Calu3 (cell line): ENCODE data around the gene JMJD7. TPM values are rescaled to one million over a fixed set of nuclear protein-coding genes. Genes with fewer than 3 reads are reported as not detected.

ENCODE experiments used
- Bru-seq: library from RNA; stranded (reverse); fragments of 400-500 nt; gene quantifications from one replicate; lab custom pipeline; 2021; lab: Mats Ljungman, UMichigan
- BruChase-seq, 2 experiments: library from RNA; stranded (reverse); fragments of 400-500 nt; gene quantifications; one replicate each; lab custom pipeline; 2021; lab: Mats Ljungman, UMichigan
- BruUV-seq: library from RNA; stranded (reverse); fragments of 400-500 nt; replicated peaks from 2 replicates; lab custom pipeline; 2021; lab: Mats Ljungman, UMichigan
- CTCF ChIA-PET: fragments of 300-600 bp; sonication (Branson Sonifier 250); formaldehyde crosslinking; loops from one replicate; lab custom pipeline; 2022; ENCODE audit warnings: antibody characterized with exemption; lab: Charles Lee
- DNase-seq: peaks from one replicate; pipeline ENCODE4 v3.0.0; 2022
- H3K27ac Mint-ChIP-seq: one replicate; pipeline ENCODE4 v1.8.0; 2022; ENCODE audit warnings: mixed read lengths; ENCODE audit not compliant: unreplicated experiment
- H3K27me3 Mint-ChIP-seq: one replicate; pipeline ENCODE4 v1.8.0; 2022; ENCODE audit warnings: mixed read lengths; ENCODE audit not compliant: unreplicated experiment
- H3K36me3 Mint-ChIP-seq: one replicate; pipeline ENCODE4 v1.8.0; 2022; ENCODE audit warnings: mild to moderate bottlenecking, moderate library complexity, mixed read lengths; ENCODE audit not compliant: insufficient read depth, unreplicated experiment
- H3K4me1 Mint-ChIP-seq: one replicate; pipeline ENCODE4 v1.8.0; 2022; ENCODE audit warnings: mild to moderate bottlenecking, low read depth, mixed read lengths; ENCODE audit not compliant: unreplicated experiment
- H3K4me3 Mint-ChIP-seq: one replicate; pipeline ENCODE4 v1.8.0; 2022; ENCODE audit warnings: mild to moderate bottlenecking, low read depth, moderate library complexity, mixed read lengths; ENCODE audit not compliant: unreplicated experiment
- H3K9me3 Mint-ChIP-seq: one replicate; pipeline ENCODE4 v1.8.0; 2022; ENCODE audit warnings: low read depth, mixed read lengths; ENCODE audit not compliant: unreplicated experiment
- intact Hi-C: fragments of 100-400 bp; cut with micrococcal nuclease; formaldehyde crosslinking; loops from one replicate; pipeline ENCODE4 v1.10.0; 2022; ENCODE audit not compliant: unreplicated experiment
- long read RNA-seq: library from polyadenylated mRNA; stranded (forward); transcript quantifications from one replicate; pipeline ENCODE4 v2.0.0, GENCODE V29; 2022
- total RNA-seq: library from RNA; stranded (reverse); gene quantifications from 2 replicates; pipeline ENCODE4 v1.2.3, GENCODE V29; 2022
- TF ChIP-seq, protein P1 (sequence below): fragments of 200-600 bp; IDR thresholded peaks from one replicate; pipeline ENCODE4 v1.8.0; 2022; ENCODE audit warnings: antibody characterized with exemption; ENCODE audit not compliant: unreplicated experiment

The JMJD7 gene
- 9.4 and 9.7 TPM in 2 replicates for total RNA-seq
- percentile 52 among the genes with signal in this experiment for Bru-seq, nascent RNA
- BruChase-seq, experiment 1, labeled RNA remaining after a 6-hour chase: percentile 71 among the genes with signal in this experiment
- BruChase-seq, experiment 2, labeled RNA remaining after a 2-hour chase: percentile 66 among the genes with signal in this experiment
- long read RNA-seq, transcript JMJD7-201 (8 exons, 1,416 nt): major isoform, 6 of 12 reads
- long read RNA-seq, partial matches to known transcripts: 3 of 12 reads
- long read RNA-seq, other reads (novel, unspliced or antisense): 3 of 12 reads

DNA sequence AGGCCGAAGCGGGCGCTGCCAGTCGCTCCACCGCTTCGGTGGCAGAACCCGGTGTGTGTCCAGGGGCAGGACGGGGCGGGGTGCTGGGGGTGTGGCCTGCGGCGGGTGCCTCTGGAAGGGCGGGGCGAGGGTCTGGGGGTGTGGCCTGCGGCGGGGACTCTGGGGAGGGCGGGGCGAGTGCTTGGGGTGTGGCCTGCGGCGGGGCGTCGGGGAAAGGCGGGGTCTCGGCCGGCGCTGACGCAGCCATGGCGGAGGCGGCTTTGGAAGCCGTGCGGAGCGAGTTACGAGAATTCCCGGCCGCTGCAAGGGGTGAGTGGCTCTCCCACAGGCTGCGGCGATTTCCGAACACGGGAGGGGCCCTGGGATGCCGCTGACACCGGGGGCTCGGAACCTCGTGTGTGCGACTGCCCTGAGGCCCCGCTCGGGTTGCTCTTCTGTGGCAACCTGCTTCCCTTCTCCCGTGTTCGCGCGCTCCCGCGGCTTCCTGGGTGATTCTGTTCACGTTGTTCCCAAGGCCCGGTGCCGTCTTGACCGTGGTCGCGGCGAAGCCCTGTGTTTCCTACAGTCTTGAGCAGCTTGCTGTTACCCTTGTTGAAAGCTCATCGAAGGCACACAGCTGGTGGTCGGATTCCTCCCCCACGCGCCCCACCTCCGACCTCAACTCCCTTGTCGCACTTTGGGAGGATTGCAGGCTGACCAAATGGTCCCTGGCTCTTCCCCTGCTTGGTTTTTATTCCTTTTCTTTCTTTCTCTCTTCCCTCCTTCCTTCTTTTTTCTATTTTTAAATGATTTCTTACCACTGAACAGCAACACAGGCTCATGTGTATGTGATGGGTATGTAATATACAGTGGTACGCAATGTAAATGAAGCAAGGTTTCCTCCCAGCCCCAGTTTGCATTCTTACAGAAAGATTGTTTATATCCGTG lies at the start of gene JMJD7:
Gene JMJD7, plus strand, starts transcription at position 213 of the 927 bp plus-strand sequence. Its CDS starts 33 bp downstream, at position 246.
- H3K4me3 Mint-ChIP-seq: peak within 1 kb of the TSS; percentile 74
- H3K27me3 Mint-ChIP-seq: no peaks in the 10 kb centered on the region
- CTCF ChIA-PET: no interaction called here
- DNase-seq: peak; percentile 91
- no peaks in the 10 kb centered on the region for H3K4me1 Mint-ChIP-seq
- no peaks in the 10 kb centered on the region for H3K9me3 Mint-ChIP-seq
- TF ChIP-seq, protein P1, sequence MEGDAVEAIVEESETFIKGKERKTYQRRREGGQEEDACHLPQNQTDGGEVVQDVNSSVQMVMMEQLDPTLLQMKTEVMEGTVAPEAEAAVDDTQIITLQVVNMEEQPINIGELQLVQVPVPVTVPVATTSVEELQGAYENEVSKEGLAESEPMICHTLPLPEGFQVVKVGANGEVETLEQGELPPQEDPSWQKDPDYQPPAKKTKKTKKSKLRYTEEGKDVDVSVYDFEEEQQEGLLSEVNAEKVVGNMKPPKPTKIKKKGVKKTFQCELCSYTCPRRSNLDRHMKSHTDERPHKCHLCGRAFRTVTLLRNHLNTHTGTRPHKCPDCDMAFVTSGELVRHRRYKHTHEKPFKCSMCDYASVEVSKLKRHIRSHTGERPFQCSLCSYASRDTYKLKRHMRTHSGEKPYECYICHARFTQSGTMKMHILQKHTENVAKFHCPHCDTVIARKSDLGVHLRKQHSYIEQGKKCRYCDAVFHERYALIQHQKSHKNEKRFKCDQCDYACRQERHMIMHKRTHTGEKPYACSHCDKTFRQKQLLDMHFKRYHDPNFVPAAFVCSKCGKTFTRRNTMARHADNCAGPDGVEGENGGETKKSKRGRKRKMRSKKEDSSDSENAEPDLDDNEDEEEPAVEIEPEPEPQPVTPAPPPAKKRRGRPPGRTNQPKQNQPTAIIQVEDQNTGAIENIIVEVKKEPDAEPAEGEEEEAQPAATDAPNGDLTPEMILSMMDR: no peak
- peak within 1 kb of the TSS; percentile 81 for H3K27ac Mint-ChIP-seq
- peaks cover 18% of the 10 kb centered on the region for H3K36me3 Mint-ChIP-seq
- intact Hi-C loops: no loop called here
- no TSS peak for BruUV-seq

DNA sequence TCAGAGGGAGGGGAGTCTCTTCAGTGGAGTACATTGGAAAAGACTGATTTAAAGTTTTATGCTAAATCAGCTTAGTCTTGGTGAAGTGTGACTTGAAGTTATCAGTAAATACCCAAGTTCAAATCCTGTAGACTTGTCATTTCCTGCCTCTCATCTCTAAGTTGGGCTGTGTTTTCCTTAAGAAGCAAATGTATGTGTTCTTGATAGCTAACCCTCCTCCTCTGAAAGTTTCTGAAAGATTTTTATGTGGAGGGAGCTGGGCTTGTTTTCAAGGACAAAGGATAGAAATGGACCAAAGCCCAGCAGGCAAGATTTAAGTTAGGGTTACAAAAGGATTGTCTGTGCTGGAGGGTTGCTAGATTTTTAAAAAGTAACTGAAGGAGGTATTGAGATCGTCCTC lies 49.4 kb upstream of the JMJD7 start:
- TF ChIP-seq, protein P1: no peak
- no peak overlapping the region for H3K27ac Mint-ChIP-seq
- intact Hi-C loops: no loop called here
- no peaks in the 10 kb centered on the region for H3K4me1 Mint-ChIP-seq
- CTCF ChIA-PET: no interaction called here
- H3K4me3 Mint-ChIP-seq: no peak overlapping the region
- no peaks in the 10 kb centered on the region for H3K27me3 Mint-ChIP-seq
- no TSS peak for BruUV-seq
- peaks cover 10% of the 10 kb centered on the region for H3K36me3 Mint-ChIP-seq
- DNase-seq: no peak
- H3K9me3 Mint-ChIP-seq: no peaks in the 10 kb centered on the region

DNA sequence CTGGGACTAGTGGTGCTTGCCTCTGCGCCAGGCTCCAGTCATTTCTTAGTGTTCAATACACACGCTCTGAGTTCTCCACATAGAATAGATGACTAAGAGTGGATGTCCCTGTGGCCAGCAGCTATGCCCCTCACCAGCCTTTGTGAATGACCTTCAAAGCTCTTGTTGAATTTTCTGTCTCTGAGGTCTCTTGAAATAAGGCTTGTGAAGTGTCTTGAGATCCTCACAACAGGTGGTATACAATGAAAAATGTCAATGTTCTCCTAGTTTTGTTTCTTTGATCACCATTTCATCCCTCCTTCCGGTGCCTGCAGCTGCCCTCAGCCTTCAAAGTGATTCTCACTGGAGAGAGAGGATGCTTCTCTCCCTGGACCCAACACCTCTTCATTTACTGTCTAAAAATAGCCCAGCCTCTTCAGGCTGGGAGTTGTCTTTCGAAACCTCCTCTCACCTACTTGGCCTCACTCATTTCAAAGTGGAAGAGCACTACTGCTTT lies 48.2 kb upstream of the JMJD7 start:
- Mint-ChIP-seq H3K27ac (no peak overlapping the region), H3K9me3 (no peaks in the 10 kb centered on the region), H3K4me3 (no peak overlapping the region), H3K36me3 (peaks cover 3% of the 10 kb centered on the region), H3K27me3 (no peaks in the 10 kb centered on the region), H3K4me1 (no peaks in the 10 kb centered on the region)
- no TSS peak for BruUV-seq
- DNase-seq: no peak
- CTCF ChIA-PET: no interaction called here
- intact Hi-C loops: no loop called here
- TF ChIP-seq, protein P1: no peak

DNA sequence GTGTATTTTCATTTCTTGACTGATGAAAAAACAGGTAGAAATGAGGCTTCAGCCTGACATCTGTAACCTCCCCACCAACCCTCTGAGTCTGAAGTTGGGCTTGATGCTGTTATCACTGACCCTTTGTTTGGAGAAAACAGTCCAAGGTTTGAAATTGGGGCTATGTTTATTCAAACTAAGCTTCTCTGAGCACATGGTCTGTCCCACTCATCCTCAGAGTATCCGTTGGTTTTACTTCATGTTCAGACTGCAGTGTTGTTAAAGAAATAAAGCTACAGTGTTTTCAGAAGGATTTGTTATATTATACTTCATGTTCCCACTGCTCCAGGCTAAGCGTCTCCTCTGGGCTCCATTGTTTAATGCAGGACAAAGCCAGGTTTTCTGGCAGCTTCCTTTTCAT lies 47.6 kb upstream of the JMJD7 start:
- CTCF ChIA-PET: no interaction called here
- H3K4me1 Mint-ChIP-seq: no peaks in the 10 kb centered on the region
- no TSS peak for BruUV-seq

More for the DNA sequence above, 47.6 kb upstream of the JMJD7 start:
- Mint-ChIP-seq H3K9me3 (no peaks in the 10 kb centered on the region), H3K27ac (no peak overlapping the region), H3K27me3 (no peaks in the 10 kb centered on the region), H3K4me3 (no peak overlapping the region), H3K36me3 (no peaks in the 10 kb centered on the region)
- TF ChIP-seq, protein P1: no peak
- intact Hi-C loops: no loop called here
- no peak for DNase-seq
